Keratinocyte (primary cell): Measurements from ENCODE around the gene CCDC24. TPM values are rescaled to one million over a fixed set of nuclear protein-coding genes. Genes with fewer than 3 reads are reported as not detected.

Source experiments
- DNase-seq: peaks from one replicate; pipeline ENCODE4 v3.0.0-alpha.2; 2011; ENCODE audit warnings: low read depth, missing footprints, low spot score
- FAIRE-seq: peaks from 2 replicates; lab custom pipeline; 2011; peaks lifted over from hg19 to GRCh38; lab: Jason Lieb, UNC
- H2AFZ ChIP-seq: 2 replicates; pipeline ENCODE4 v1.6.0; 2012; ENCODE audit warnings: low read length, control low read depth, inconsistent platforms; ENCODE audit not compliant: control insufficient read depth
- H3K27ac ChIP-seq: 2 replicates; pipeline ENCODE4 v1.5.1; 2011; ENCODE audit warnings: low read length; ENCODE audit not compliant: control insufficient read depth, insufficient read depth
- H3K27me3 ChIP-seq: 3 replicates; pipeline ENCODE4 v1.6.0; 2011; ENCODE audit warnings: low read length; ENCODE audit not compliant: control insufficient read depth, insufficient read depth; ENCODE audit errors: extremely low read depth
- H3K36me3 ChIP-seq, 2 experiments: 2 replicates in 1 of 2; 3 replicates in 1 of 2; pipeline ENCODE4 v1.5.1; 2011; ENCODE audit warnings: low read length in 2 of 2, mild to moderate bottlenecking in 1 of 2; ENCODE audit not compliant: control insufficient read depth in 2 of 2, insufficient read depth in 2 of 2; ENCODE audit errors: extremely low read depth in 1 of 2
- H3K4me1 ChIP-seq: 3 replicates; pipeline ENCODE4 v1.5.1; 2011; ENCODE audit warnings: low read length; ENCODE audit not compliant: control insufficient read depth, insufficient read depth; ENCODE audit errors: extremely low read depth
- H3K4me2 ChIP-seq: 3 replicates; pipeline ENCODE4 v1.6.0; 2011; ENCODE audit warnings: low read depth, low read length; ENCODE audit not compliant: control insufficient read depth, insufficient read depth; ENCODE audit errors: extremely low read depth
- H3K4me3 ChIP-seq, 3 experiments: fragments of 200-600 bp in 1 of 3; sonication (generic) in 1 of 3; 2 replicates in 2 of 3; 3 replicates in 1 of 3; pipeline ENCODE4 v1.5.1; 2011 to 2016; ENCODE audit warnings: low read length in 3 of 3, mild to moderate bottlenecking in 3 of 3, control low read depth in 2 of 3, inconsistent platforms in 1 of 3, low read depth in 1 of 3, mixed read lengths in 1 of 3, mixed run types in 1 of 3, moderate library complexity in 1 of 3; ENCODE audit not compliant: control insufficient read depth in 2 of 3, insufficient read depth in 2 of 3; ENCODE audit errors: extremely low read depth in 1 of 3
- H3K79me2 ChIP-seq: 2 replicates; pipeline ENCODE4 v1.6.0; 2012; ENCODE audit warnings: low read length; ENCODE audit not compliant: control insufficient read depth, insufficient read depth
- H3K9ac ChIP-seq: 3 replicates; pipeline ENCODE4 v1.6.0; 2011; ENCODE audit warnings: low read length; ENCODE audit not compliant: control insufficient read depth, insufficient read depth; ENCODE audit errors: extremely low read depth
- H3K9me1 ChIP-seq: 3 replicates; pipeline ENCODE4 v1.6.0; 2011; ENCODE audit warnings: low read length; ENCODE audit not compliant: control insufficient read depth, insufficient read depth; ENCODE audit errors: extremely low read depth
- H3K9me3 ChIP-seq: 2 replicates; pipeline ENCODE4 v1.5.1; 2012; ENCODE audit warnings: low read depth, low read length; ENCODE audit not compliant: control insufficient read depth
- H4K20me1 ChIP-seq: 3 replicates; pipeline ENCODE4 v1.6.0; 2011; ENCODE audit warnings: low read length; ENCODE audit not compliant: control insufficient read depth, insufficient read depth; ENCODE audit errors: extremely low read depth
- CTCF ChIP-seq, 3 experiments: IDR thresholded peaks in 1 of 3; conservative IDR thresholded peaks in 1 of 3; optimal IDR thresholded peaks in 1 of 3; 2 replicates in 2 of 3; 3 replicates in 1 of 3; pipeline versions ENCODE3 to v1.5.1; 2011; ENCODE audit warnings: low read length in 3 of 3, mild to moderate bottlenecking in 3 of 3, moderate library complexity in 2 of 3, control low read depth in 1 of 3, inconsistent platforms in 1 of 3; ENCODE audit not compliant: insufficient read depth in 2 of 3; ENCODE audit errors: extremely low read depth in 1 of 3
- EZH2 ChIP-seq: IDR thresholded peaks from one replicate; pipeline ENCODE4 v1.6.1; 2012; ENCODE audit warnings: inconsistent platforms, mild to moderate bottlenecking, low read length, moderate library complexity
- dilution Hi-C: fragments of 300-500 bp; cut with MboI; formaldehyde crosslinking; loops from one replicate; pipeline ENCODE4 v1.7.0; 2020; ENCODE audit warnings: low sequenced_read_pairs; ENCODE audit not compliant: extremely low pct_ligation_motif_present
- polyA plus RNA-seq, 5 experiments: library from polyadenylated mRNA; depleted of rRNA in 3 of 5; stranded (reverse) in 3 of 5; stranded (forward) in 1 of 5; unstranded in 1 of 5; fragments of >200 nt; gene quantifications; 1 replicate in 1 of 5; 2 replicates in 3 of 5; 3 replicates in 1 of 5; pipeline versions ENCODE4 v1.2.1 to v1.2.3, GENCODE V29; 2011 to 2012; ENCODE audit warnings: missing spikeins in 2 of 5, low read depth in 1 of 5, low replicate concordance in 1 of 5

CCDC24 gene
- polyA plus RNA-seq, 1 donor (not counting 4 experiments of a cell fraction or from before 2014, with no cell fraction given) = 5.2 TPM

GRCh38 chr1:43956234-43956633, 35.2 kb upstream of the CCDC24 start:
- dilution Hi-C loops = no loop called here
- Histone ChIP-seq H3K9me1 (peaks cover 4% of the 10 kb centered on the region), H3K4me1 (peaks cover 3% of the 10 kb centered on the region), H3K36me3 (peaks cover 39 to 47% of the 10 kb centered on the region in 2 experiments), H3K9me3 (no peaks in the 10 kb centered on the region), H3K27me3 (no peaks in the 10 kb centered on the region), H3K4me2 (no peak overlapping the region), H3K9ac (no peak overlapping the region), H3K79me2 (peaks cover 24% of the 10 kb centered on the region), H4K20me1 (no peaks in the 10 kb centered on the region), H3K27ac (no peak overlapping the region), H3K4me3 (no peak overlapping the region), H2AFZ (no peak overlapping the region)
- no peak for FAIRE-seq
- TF ChIP-seq CTCF (optimal IDR thresholded peaks at IDR 0.05 in 1 of 3, IDR thresholded peaks at IDR 0.05 in 1 of 3, conservative IDR thresholded peaks at IDR 0.05 in 1 of 3; ENCODE audit: extremely low read depth in 1 of 3, insufficient read depth in 2 of 3, low read length in 3 of 3) (no peak), EZH2 (no peak)
- DNase-seq = no peak

GRCh38 chr1:43957407-43958040, 33.9 kb upstream of the CCDC24 start:
- Histone ChIP-seq H3K27me3 (no peaks in the 10 kb centered on the region), H3K27ac (no peak overlapping the region)

More at GRCh38 chr1:43957407-43958040, 33.9 kb upstream of the CCDC24 start:
- H3K9ac ChIP-seq = no peak overlapping the region
- TF ChIP-seq CTCF (optimal IDR thresholded peaks at IDR 0.05 in 1 of 3, IDR thresholded peaks at IDR 0.05 in 1 of 3, conservative IDR thresholded peaks at IDR 0.05 in 1 of 3; ENCODE audit: extremely low read depth in 1 of 3, insufficient read depth in 2 of 3, low read length in 3 of 3) = no peak
- TF ChIP-seq EZH2 = no peak
- FAIRE-seq (no peak), DNase-seq (no peak)
- H3K4me1 ChIP-seq = no peaks in the 10 kb centered on the region
- H3K9me1 ChIP-seq = peaks cover 4% of the 10 kb centered on the region
- H3K9me3 ChIP-seq = no peaks in the 10 kb centered on the region
- no peaks in the 10 kb centered on the region for H4K20me1 ChIP-seq
- H3K79me2 ChIP-seq = peaks cover 18% of the 10 kb centered on the region
- dilution Hi-C loops = no loop called here
- H3K36me3 ChIP-seq = peaks cover 50 to 53% of the 10 kb centered on the region in 2 experiments
- no peak overlapping the region for H3K4me2 ChIP-seq
- no peak overlapping the region for H3K4me3 ChIP-seq
- H2AFZ ChIP-seq = no peak overlapping the region
